Activated naive CD4-positive, alpha-beta T cell treated with anti-CD3 and anti-CD28 coated beads, Interleukin-2, amount 50 U/mL, for 72 hours (primary cell): ENCODE data around the gene HRC. TPM values are rescaled to one million over a fixed set of nuclear protein-coding genes. Genes with fewer than 3 reads are reported as not detected.
"Not testable (repeated sequence)": the region's sequence is repeated elsewhere in the genome, so short reads cannot be mapped to it uniquely, and the experiment has no call there.

Experiments used
- ATAC-seq, 2 donors: fragments of 150-1000 bp; cut with Tn5 transposase; 2 replicates each; pipeline ENCODE4 v1.10.0; 2021; ENCODE audit warnings: mild to moderate bottlenecking in 2 of 2, moderate library complexity in 2 of 2
- DNase-seq, 2 donors: peaks; one replicate each; pipeline ENCODE4 v3.0.0; 2021 to 2022; ENCODE audit warnings: low spot score in 2 of 2
- H3K27ac Mint-ChIP-seq, 2 donors: one replicate each; pipeline ENCODE4 v1.8.0; 2022; ENCODE audit warnings: mild to moderate bottlenecking in 2 of 2, mixed read lengths in 2 of 2
- H3K36me3 Mint-ChIP-seq, 2 donors: one replicate each; pipeline ENCODE4 v1.8.0; 2022; ENCODE audit warnings: mixed read lengths in 2 of 2
- H3K9me3 Mint-ChIP-seq, 2 donors: one replicate each; pipeline ENCODE4 v1.8.0; 2022; ENCODE audit warnings: mixed read lengths in 2 of 2
- total RNA-seq, 2 donors: library from RNA; stranded (reverse); gene quantifications; one replicate each; pipeline ENCODE4 v1.2.3, GENCODE V29; 2022

Gene HRC
- total RNA-seq, 2 donors from 2014 or later = not detected

DNA sequence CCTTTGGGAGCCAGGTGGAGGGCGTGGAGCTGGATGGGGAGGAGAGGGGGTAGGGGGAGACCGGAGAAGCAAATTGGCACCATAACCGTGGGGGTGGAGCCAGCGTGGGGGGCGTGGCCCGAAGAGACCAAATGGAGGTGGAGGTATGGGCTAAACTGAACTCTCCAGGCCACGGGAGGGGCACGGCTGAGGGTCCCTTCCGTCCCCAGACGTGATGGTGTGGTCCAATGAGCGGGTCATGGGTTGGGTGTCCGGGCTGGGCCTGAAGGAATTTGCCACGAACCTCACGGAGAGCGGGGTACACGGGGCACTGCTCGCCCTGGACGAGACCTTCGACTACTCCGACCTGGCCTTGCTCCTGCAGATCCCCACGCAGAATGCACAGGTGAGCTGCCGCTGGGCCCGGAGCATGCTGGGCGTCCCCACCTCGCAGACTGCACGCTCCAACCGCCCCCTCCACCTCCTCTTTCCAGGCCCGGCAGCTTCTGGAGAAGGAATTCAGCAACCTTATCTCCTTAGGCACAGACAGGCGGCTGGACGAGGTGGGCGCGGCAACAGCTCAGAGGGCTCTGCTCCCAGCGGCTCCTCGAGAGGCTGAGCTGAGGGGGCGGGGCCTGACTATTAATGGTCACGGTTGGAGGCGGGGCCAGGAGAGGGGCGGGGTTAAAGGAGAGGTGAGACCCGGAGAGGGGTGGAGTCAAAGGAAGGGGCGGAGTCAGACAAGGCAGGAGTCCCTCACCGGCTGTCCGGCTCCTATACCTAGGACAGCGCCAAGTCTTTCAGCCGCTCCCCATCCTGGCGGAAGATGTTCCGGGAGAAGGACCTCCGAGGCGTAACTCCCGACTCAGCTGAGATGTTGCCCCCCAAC is 6.2 kb downstream of the HRC start:
- H3K9me3 Mint-ChIP-seq = peaks cover 0 to 12% of the 10 kb centered on the region in 2 donors
- DNase-seq = peak in 1 of 2 donors; percentile 89

DNA sequence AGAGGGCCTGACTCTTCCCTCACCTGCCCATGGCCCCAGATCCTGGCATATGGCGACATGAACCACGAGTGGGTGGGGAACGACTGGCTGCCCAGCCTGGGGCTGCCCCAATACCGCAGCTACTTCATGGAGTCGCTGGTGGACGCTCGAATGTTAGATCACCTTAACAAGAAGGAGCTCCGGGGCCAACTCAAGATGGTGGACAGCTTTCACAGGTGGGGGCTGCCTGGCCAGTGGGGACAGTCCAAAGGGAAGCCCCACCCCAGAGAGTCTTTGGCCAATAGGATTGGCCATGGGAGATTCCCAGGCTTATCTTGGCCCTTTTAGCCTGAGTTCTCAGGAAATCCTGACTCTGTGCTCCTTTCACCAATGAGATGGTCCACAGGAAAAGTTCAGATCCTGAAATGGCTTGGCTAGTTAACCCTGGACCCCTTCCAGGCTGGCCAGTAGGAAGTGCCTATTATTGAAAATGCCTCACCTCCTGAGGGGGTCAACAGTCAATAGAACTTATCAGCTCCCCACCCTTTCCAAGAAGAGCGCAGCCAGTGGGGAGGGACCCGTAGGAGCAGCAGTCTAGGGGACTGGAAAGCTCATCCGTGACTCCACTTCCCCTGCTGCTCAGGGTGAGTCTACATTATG is 7.0 kb downstream of the HRC start:
- peaks cover 0 to 11% of the 10 kb centered on the region in 2 donors for H3K36me3 Mint-ChIP-seq
- no peak for ATAC-seq
- no peak for DNase-seq

More for the DNA sequence above, 6.2 kb downstream of the HRC start:
- peak; percentile 17 to 47 for ATAC-seq
- Mint-ChIP-seq H3K36me3 (peaks cover 6 to 11% of the 10 kb centered on the region in 2 donors), H3K27ac (no peak overlapping the region)

DNA sequence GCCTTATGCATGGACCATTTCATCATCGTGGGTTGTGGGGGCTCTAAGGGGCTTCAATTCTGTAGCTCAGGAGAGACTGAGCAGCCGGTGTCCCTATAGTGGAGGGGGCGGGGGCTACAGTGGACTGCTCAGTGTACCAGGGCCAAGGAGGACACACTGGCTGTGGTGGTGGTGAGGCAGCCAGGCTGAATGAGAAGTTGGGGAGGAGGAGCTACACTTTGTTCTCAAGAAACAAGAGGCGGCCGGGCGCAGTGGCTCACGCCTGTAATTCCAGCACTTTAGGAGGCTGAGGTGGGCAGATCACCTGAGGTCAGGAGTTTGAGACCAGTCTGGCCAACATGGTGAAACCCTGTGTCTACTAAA is 8.8 kb downstream of the HRC start:
- not testable (repeated sequence) for ATAC-seq, H3K36me3 Mint-ChIP-seq, DNase-seq, H3K9me3 Mint-ChIP-seq, H3K27ac Mint-ChIP-seq

More for the DNA sequence above, 7.0 kb downstream of the HRC start:
- Mint-ChIP-seq H3K9me3 (peaks cover 0 to 5% of the 10 kb centered on the region in 2 donors), H3K27ac (no peak overlapping the region)

DNA sequence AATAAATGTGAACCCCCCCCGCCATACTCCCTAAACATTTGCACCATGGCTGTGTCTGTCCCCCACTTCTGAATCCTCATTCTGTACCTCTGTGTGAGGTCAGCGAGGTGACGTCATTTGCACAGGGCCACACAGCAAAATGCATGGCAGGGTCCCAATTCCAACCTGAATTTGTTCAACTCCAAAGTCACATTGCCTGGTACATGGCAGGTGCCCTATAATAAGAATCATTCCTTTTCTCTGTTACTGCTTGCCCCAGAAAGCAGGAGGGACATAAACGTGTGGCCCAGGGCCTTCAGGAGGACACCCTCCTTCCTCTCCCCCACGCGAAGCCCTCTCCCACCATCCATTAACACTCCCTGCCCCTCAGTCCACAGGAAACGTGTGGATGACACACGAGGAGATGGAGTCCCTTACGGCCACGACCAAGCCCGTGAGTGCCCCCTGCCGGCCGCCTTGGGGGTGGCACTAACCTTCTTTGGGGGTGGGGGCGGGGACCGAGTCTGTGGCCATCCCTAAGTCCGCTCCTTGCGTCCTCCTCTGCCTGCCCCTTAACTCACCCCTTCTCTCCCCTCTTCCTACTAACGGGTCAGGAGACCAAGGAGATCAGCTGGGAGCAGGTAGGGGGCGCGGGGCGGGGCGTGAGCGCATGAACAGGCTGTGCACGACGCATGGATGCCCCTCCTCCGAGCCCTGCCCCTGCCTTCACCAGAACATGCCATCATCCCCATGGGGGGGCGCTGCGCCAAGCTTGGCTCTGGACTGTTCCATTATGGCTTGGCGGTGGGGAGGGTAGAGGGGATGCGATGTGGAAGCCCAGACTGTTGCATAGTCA is 9.4 kb downstream of the HRC start:
- H3K36me3 Mint-ChIP-seq = peaks cover 0 to 5% of the 10 kb centered on the region in 2 donors
- peak; percentile 50 to 74 for ATAC-seq
- peak overlapping the region in 1 of 2 donors; percentile 2 for H3K27ac Mint-ChIP-seq
- no peaks in the 10 kb centered on the region for H3K9me3 Mint-ChIP-seq
- DNase-seq = peak; percentile 73 to 91

DNA sequence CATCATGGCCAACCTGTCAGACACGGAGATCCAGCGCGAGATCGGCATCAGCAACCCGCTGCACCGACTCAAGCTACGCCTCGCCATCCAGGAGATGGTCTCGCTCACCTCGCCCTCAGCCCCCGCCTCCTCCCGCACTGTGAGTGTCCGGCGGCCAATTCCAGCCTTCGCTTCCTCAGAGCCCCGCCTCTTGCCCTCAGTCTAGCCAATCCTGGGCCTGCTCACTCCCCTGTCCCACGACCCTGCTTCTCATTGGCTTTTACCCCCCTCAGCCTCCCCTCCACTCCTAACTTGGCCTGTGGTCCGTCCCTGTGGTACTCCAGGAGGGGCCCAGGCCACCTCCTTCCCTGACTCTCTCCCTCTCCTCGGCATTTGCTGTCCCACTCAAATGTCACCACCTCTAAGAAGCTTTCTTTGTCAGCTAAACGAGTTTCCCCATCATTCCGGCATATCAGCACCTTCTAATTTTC is 12.3 kb downstream of the HRC start:
- ATAC-seq (peak; percentile 91 to 96), DNase-seq (peak in 1 of 2 donors; percentile 78)
- H3K27ac Mint-ChIP-seq = no peak overlapping the region
- no peaks in the 10 kb centered on the region for H3K36me3 Mint-ChIP-seq
- H3K9me3 Mint-ChIP-seq = no peaks in the 10 kb centered on the region

DNA sequence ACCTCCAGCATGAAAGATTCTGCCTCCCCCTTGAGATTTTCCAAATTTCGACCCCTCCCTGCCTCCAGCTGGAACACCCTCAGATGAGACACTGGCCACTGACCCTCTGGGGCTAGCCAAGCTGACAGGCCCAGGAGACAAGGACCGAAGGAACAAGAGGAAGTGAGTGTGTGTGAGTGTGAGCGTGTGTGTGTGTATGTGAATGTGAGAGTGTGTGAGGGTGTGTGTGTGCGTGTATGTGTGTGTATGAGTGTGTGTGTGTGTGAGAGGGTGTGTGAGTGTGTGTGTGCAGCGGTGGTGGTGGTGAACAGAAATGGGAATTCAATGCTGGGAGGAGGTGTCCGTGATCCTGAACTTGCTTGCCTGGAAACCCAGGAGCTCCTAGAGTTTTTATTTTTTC is 13.8 kb downstream of the HRC start:
- Mint-ChIP-seq H3K36me3 (no peaks in the 10 kb centered on the region), H3K9me3 (no peaks in the 10 kb centered on the region), H3K27ac (no peak overlapping the region)
- DNase-seq (no peak), ATAC-seq (no peak)

DNA sequence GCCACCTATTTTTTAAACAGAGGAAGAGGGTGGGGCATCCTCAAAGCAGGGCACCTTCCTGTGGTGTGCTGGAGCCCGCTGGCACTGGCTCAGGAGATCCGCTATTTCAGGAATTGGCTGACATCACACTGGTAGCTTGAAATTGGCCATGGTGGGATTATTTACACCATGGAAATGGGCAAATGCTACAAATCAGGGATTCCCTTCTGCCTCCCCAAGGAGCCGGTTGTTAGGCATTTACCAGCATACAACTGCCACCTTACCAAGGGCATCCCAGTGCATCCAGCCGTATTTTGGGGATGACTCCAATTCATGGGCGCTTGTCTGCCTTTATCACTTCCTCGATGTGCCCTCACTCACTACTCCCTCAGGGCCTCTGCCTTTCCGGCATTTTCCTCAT is 14.2 kb downstream of the HRC start:
- Mint-ChIP-seq H3K27ac (no peak overlapping the region), H3K9me3 (no peaks in the 10 kb centered on the region), H3K36me3 (no peaks in the 10 kb centered on the region)
- no peak for ATAC-seq
- DNase-seq = no peak

DNA sequence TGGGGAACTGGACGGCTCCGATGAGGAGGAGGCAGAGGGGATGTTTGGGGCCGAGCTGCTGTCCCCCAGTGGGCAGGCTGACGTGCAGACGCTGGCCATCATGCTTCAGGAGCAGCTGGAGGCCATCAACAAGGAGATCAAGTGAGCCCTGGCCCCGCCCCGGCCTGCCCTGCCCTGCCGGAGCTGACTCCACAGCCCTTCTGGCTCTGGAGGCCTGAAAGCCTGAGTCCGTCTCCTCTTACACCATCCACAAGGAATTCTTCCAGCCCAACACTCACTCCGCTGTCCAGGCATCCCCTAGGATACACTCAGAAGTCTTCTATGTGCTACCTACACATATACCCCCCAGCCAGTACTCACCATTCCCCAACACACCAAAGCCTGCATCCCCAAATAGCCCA is 18.4 kb downstream of the HRC start:
- H3K9me3 Mint-ChIP-seq = no peaks in the 10 kb centered on the region
- no peak overlapping the region for H3K27ac Mint-ChIP-seq
- no peak for ATAC-seq
- H3K36me3 Mint-ChIP-seq = peaks cover 0 to 9% of the 10 kb centered on the region in 2 donors
- no peak for DNase-seq

DNA sequence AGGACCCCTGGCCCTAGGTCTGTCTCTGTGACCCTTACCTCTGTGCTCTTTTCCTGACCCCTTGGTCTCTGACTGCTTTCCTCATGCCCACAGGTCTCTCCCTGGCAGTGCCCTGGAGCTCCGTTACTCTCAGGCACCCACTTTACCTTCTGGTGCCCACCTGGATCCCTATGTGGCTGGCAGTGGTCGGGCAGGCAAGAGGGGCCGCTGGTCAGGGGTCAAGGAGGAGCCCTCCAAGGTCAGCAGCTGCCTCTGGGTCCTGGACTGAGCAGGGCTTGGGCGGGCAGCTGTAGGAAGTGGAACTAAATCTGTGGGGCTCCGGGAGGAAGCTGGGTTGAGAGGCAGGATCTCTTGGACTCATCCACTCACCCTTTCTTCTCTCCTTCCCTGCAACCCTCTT is 19.5 kb downstream of the HRC start:
- peaks cover 0 to 9% of the 10 kb centered on the region in 2 donors for H3K36me3 Mint-ChIP-seq
- ATAC-seq (no peak), DNase-seq (no peak)
- no peak overlapping the region for H3K27ac Mint-ChIP-seq
- H3K9me3 Mint-ChIP-seq = no peaks in the 10 kb centered on the region

DNA sequence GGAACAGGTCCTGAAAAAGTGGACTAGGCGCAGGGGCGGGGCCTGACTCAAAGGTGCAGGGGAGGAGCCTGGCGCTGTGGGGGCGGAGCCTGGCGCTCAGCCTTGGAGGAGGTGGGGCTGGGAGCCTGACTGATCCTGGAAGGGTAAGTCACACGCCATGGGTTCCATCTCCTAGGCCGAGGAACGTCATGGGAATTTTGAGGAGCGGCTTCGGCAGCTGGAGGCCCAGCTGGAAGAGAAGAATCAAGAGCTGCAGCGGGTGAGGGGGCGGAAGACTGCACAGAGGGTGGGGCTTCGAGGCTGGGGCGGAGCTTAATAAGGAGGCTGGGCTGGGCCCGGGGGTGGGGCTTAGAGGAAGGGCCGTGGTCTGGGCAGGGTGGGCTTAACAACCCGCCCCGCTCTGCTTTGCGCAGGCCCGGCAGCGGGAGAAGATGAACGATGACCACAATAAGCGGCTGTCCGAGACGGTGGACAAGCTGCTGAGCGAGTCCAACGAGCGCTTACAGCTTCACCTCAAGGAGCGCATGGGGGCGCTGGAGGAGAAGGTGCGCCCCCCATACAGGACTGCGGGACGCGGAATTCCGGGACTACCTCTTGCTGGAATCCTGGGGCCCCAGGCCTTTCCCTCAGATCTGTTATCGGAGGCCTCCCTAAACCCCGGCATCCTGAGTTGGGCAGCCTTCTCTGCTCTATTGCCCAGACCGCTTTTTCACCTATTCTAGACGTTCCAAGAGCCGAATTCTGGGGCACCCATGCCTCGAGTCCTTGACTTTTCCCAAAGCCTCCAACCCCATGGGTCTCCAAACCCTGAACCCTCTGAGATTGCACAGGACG is 21.4 kb downstream of the HRC start:
- peaks cover 0 to 3% of the 10 kb centered on the region in 2 donors for H3K9me3 Mint-ChIP-seq
- peak; percentile 56 to 78 for ATAC-seq
- no peak overlapping the region for H3K27ac Mint-ChIP-seq
- peak in 1 of 2 donors; percentile 71 for DNase-seq
- H3K36me3 Mint-ChIP-seq = peaks cover 0 to 9% of the 10 kb centered on the region in 2 donors

DNA sequence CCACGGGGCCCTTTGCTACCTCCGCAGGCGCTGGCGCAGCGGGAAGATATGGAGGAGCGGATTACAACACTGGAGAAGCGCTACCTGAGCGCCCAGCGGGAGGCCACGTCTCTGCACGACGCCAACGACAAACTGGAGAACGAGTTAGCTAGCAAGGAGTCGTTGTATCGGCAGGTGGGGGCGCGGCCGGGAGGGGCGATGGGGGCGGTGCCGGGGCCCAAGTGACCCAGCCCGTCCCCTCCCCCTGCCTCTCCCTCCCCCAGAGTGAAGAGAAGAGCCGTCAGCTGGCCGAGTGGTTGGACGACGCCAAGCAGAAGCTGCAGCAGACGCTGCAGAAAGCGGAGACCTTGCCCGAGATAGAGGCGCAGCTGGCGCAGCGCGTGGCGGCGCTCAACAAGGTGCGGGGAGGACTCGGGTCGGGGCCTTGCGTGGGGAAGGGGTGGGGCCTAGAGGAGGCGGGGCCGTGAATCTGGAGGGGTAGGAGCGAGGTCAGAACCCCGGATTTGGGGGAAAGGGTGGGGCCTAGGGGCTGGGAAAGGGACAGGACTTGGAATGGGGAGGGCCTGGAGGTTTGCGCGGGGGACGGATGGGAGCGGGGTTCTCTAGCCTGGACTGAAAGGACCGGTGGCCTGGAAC is 22.1 kb downstream of the HRC start:
- DNase-seq = no peak
- Mint-ChIP-seq H3K9me3 (peaks cover 0 to 7% of the 10 kb centered on the region in 2 donors), H3K36me3 (peaks cover 0 to 12% of the 10 kb centered on the region in 2 donors), H3K27ac (no peak overlapping the region)
- peak; percentile 3 to 53 for ATAC-seq

DNA sequence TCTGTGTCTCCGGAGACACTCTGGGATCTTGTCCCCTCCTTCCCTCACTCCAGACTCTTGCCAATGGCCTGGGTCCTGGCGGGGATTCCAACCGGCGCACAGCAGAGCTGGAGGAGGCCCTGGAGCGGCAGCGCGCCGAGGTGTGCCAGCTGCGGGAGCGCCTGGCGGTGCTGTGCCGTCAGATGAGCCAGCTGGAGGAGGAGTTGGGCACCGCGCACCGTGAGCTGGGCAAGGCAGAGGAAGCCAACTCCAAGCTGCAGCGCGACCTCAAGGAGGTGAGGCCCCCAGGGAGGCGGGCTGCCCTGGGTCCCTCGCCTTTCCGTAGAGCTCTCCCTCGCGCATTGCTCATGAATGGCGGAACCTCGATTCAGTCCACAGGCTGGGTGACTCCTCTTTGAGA is 24.9 kb downstream of the HRC start:
- Mint-ChIP-seq H3K27ac (no peak overlapping the region), H3K36me3 (peaks cover 0 to 16% of the 10 kb centered on the region in 2 donors), H3K9me3 (peaks cover 0 to 7% of the 10 kb centered on the region in 2 donors)
- ATAC-seq = no peak
- no peak for DNase-seq

DNA sequence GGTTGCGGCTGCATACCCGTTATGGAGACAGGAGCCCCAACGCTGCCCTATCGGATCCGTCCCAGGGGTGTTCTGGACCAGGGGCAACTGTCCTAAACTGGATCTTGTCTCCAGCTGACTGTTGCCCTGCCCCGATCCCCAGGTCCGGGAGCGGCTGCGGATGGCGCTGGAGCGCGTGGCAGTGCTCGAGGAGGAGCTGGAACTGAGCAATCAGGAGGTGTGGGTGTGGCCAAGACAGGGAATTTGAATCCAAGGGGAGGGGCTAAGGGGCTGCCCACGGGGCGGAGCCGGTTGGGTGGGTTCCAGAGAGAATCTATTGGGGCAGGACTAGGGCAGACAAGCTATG is 26.0 kb downstream of the HRC start:
- Mint-ChIP-seq H3K36me3 (peaks cover 0 to 7% of the 10 kb centered on the region in 2 donors), H3K27ac (no peak overlapping the region), H3K9me3 (peaks cover 0 to 7% of the 10 kb centered on the region in 2 donors)
- DNase-seq (no peak), ATAC-seq (no peak)

DNA sequence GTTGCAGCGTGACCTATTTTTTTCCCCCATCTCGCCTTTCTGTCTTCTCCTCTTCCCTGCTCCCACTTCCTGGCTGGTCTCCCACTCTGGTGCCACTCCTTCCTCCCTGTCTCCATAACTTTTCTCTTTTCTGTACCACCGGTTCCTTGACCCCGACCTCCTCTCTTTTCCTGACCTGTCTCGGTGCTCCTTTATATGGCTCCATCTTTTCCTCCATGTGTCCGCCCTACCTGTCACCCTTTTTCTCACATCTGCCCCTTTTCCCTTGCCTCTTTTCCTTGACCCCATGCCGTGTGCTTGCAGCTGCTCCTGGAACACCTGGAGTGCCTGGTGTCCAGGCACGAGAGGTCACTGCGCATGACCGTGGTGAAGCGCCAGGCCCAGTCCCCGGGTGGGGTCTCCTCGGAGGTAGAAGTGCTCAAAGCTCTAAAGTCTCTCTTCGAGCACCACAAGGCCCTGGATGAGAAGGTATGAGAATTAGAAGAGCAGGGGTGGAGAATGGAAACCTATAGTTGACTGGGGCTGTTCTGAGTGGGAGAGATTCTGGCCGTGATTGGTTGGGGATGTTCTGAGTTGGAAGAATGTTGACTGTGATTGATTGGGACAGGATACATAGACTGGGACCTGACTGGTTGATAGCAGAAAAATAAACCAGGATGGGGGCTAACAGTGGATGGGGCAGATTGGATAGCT is 26.5 kb downstream of the HRC start:
- Mint-ChIP-seq H3K36me3 (peaks cover 0 to 7% of the 10 kb centered on the region in 2 donors), H3K9me3 (peaks cover 0 to 7% of the 10 kb centered on the region in 2 donors), H3K27ac (peak overlapping the region in 1 of 2 donors; percentile 35)
- ATAC-seq (no peak), DNase-seq (no peak)
